Neural progenitor cell (in vitro differentiated cells): ENCODE data around the gene ZNF599. TPM values are rescaled to one million over a fixed set of nuclear protein-coding genes. Genes with fewer than 3 reads are reported as not detected.

ENCODE experiments used
- DNase-seq: peaks from one replicate; pipeline ENCODE4 v3.0.0-alpha.2; 2016; ENCODE audit warnings: low spot score
- H2AFZ ChIP-seq: fragments of 200-600 bp; sonication (generic); replicated peaks from 2 replicates; pipeline ENCODE4 v1.6.1; 2016; ENCODE audit warnings: antibody characterized with exemption
- H3F3A ChIP-seq: fragments of 200-600 bp; sonication (generic); 2 replicates; pipeline ENCODE4 v1.6.1; 2016; ENCODE audit warnings: antibody characterized with exemption, low read depth
- H3K27ac ChIP-seq: fragments of 200-600 bp; sonication (generic); 2 replicates; pipeline ENCODE4 v1.5.1; 2016; ENCODE audit warnings: mild to moderate bottlenecking
- H3K27me3 ChIP-seq: fragments of 200-600 bp; sonication (generic); 2 replicates; pipeline ENCODE4 v1.6.1; 2016; ENCODE audit warnings: mild to moderate bottlenecking, moderate library complexity
- H3K36me3 ChIP-seq: fragments of 200-600 bp; sonication (generic); 2 replicates; pipeline ENCODE4 v1.5.1; 2016
- H3K4me1 ChIP-seq: fragments of 200-600 bp; sonication (generic); 2 replicates; pipeline ENCODE4 v1.6.1; 2016; ENCODE audit warnings: mixed run types
- H3K4me2 ChIP-seq: fragments of 200-600 bp; sonication (generic); 2 replicates; pipeline ENCODE4 v1.6.1; 2016
- H3K4me3 ChIP-seq: fragments of 200-600 bp; sonication (generic); 2 replicates; pipeline ENCODE4 v1.5.1; 2016
- H3K79me2 ChIP-seq: fragments of 200-600 bp; sonication (generic); 2 replicates; pipeline ENCODE4 v1.6.1; 2016; ENCODE audit warnings: low read depth
- H3K9ac ChIP-seq: fragments of 200-600 bp; sonication (generic); 2 replicates; pipeline ENCODE4 v1.6.1; 2016
- H3K9me3 ChIP-seq: fragments of 200-600 bp; sonication (generic); 2 replicates; pipeline ENCODE4 v1.5.1; 2016; ENCODE audit warnings: low read depth
- H4K20me1 ChIP-seq: fragments of 200-600 bp; sonication (generic); 2 replicates; pipeline ENCODE4 v1.6.1; 2016; ENCODE audit warnings: low read depth
- H3K27ac Mint-ChIP-seq: 3 replicates; pipeline ENCODE4 v1.8.0; 2021; ENCODE audit warnings: mixed read lengths
- H3K27me3 Mint-ChIP-seq: 2 replicates; pipeline ENCODE4 v1.8.0; 2022; ENCODE audit warnings: low read depth, mild to moderate bottlenecking, inconsistent platforms, moderate library complexity, mixed read lengths; ENCODE audit not compliant: insufficient read depth
- H3K36me3 Mint-ChIP-seq: 3 replicates; pipeline ENCODE4 v1.8.0; 2021; ENCODE audit warnings: mixed read lengths
- H3K4me1 Mint-ChIP-seq: 3 replicates; pipeline ENCODE4 v1.8.0; 2021; ENCODE audit warnings: mixed read lengths
- H3K4me3 Mint-ChIP-seq: 3 replicates; pipeline ENCODE4 v1.8.0; 2021; ENCODE audit warnings: mild to moderate bottlenecking, moderate library complexity, mixed read lengths
- H3K9me3 Mint-ChIP-seq: 3 replicates; pipeline ENCODE4 v1.8.0; 2020; ENCODE audit warnings: mixed read lengths
- CTCF ChIP-seq: fragments of 200-600 bp; sonication (generic); IDR thresholded peaks from 2 replicates; pipeline ENCODE4 v1.5.1; 2017; ENCODE audit warnings: antibody characterized with exemption, mild to moderate bottlenecking
- EZH2 ChIP-seq: fragments of 200-600 bp; sonication (generic); IDR thresholded peaks from 2 replicates; pipeline ENCODE4 v1.6.1; 2017; ENCODE audit warnings: antibody characterized with exemption, mild to moderate bottlenecking, moderate library complexity
- EZH2phosphoT487 ChIP-seq: fragments of 200-600 bp; sonication (generic); IDR thresholded peaks from 2 replicates; pipeline ENCODE4 v1.6.1; 2017; ENCODE audit warnings: antibody characterized with exemption
- total RNA-seq: library from RNA; depleted of rRNA; stranded (reverse); fragments of >200 nt; gene quantifications from 2 replicates; pipeline ENCODE4 v1.2.3, GENCODE V29; 2015; ENCODE audit warnings: low replicate concordance

ZNF599 gene
- total RNA-seq, 1 donor from 2014 or later, result 12.7 TPM

GRCh38 chr19:34787059-34787824, 14.2 kb upstream of the ZNF599 start:
- TF ChIP-seq EZH2phosphoT487 (no peak), CTCF (no peak), EZH2 (no peak)
- no peak overlapping the region for H3K9ac ChIP-seq
- H3K27me3 Mint-ChIP-seq, result peaks cover 3% of the 10 kb centered on the region

GRCh38 chr19:34786236-34786635, 13.2 kb upstream of the ZNF599 start:
- no peaks in the 10 kb centered on the region for H3K4me1 Mint-ChIP-seq
- no peak for DNase-seq
- H3K36me3 Mint-ChIP-seq, result no peaks in the 10 kb centered on the region
- Histone ChIP-seq H2AFZ (no peak overlapping the region), H3K27ac (no peak overlapping the region), H3K4me1 (no peaks in the 10 kb centered on the region), H3F3A (no peaks in the 10 kb centered on the region), H3K9me3 (no peaks in the 10 kb centered on the region), H3K79me2 (no peaks in the 10 kb centered on the region), H4K20me1 (no peaks in the 10 kb centered on the region), H3K27me3 (no peaks in the 10 kb centered on the region), H3K36me3 (no peaks in the 10 kb centered on the region), H3K4me2 (no peak overlapping the region), H3K9ac (no peak overlapping the region), H3K4me3 (no peak overlapping the region)
- TF ChIP-seq EZH2phosphoT487 (no peak), EZH2 (no peak), CTCF (no peak)
- peaks cover 4% of the 10 kb centered on the region for H3K9me3 Mint-ChIP-seq
- peaks cover 3% of the 10 kb centered on the region for H3K27me3 Mint-ChIP-seq
- H3K27ac Mint-ChIP-seq, result no peak overlapping the region
- H3K4me3 Mint-ChIP-seq, result no peak overlapping the region

More at GRCh38 chr19:34787059-34787824, 14.2 kb upstream of the ZNF599 start:
- Histone ChIP-seq H4K20me1 (no peaks in the 10 kb centered on the region), H3K79me2 (no peaks in the 10 kb centered on the region), H3K4me2 (no peak overlapping the region), H3K9me3 (no peaks in the 10 kb centered on the region), H3K27ac (no peak overlapping the region), H3K4me3 (no peak overlapping the region), H3K36me3 (no peaks in the 10 kb centered on the region), H3F3A (no peaks in the 10 kb centered on the region), H3K4me1 (no peaks in the 10 kb centered on the region), H3K27me3 (no peaks in the 10 kb centered on the region), H2AFZ (no peak overlapping the region)
- no peak for DNase-seq
- Mint-ChIP-seq H3K4me1 (no peaks in the 10 kb centered on the region), H3K9me3 (peaks cover 6% of the 10 kb centered on the region), H3K36me3 (no peaks in the 10 kb centered on the region), H3K4me3 (no peak overlapping the region), H3K27ac (no peak overlapping the region)

GRCh38 chr19:34779652-34780051, 6.6 kb upstream of the ZNF599 start:
- no peak overlapping the region for H3K9ac ChIP-seq
- H3K27ac Mint-ChIP-seq, result no peak overlapping the region
- H3F3A ChIP-seq, result no peaks in the 10 kb centered on the region
- H3K9me3 ChIP-seq, result peaks cover 5% of the 10 kb centered on the region
- TF ChIP-seq EZH2, result no peak
- TF ChIP-seq EZH2phosphoT487, result no peak
- no peak for TF ChIP-seq CTCF
- no peak overlapping the region for H2AFZ ChIP-seq
- peaks cover 11% of the 10 kb centered on the region for H3K9me3 Mint-ChIP-seq
- no peaks in the 10 kb centered on the region for H4K20me1 ChIP-seq
- H3K27me3 ChIP-seq, result peaks cover 11% of the 10 kb centered on the region
- H3K4me3 Mint-ChIP-seq, result no peak overlapping the region
- no peaks in the 10 kb centered on the region for H3K79me2 ChIP-seq
- H3K4me1 Mint-ChIP-seq, result no peaks in the 10 kb centered on the region
- no peaks in the 10 kb centered on the region for H3K36me3 Mint-ChIP-seq
- DNase-seq, result no peak
- no peaks in the 10 kb centered on the region for H3K36me3 ChIP-seq
- no peaks in the 10 kb centered on the region for H3K4me1 ChIP-seq
- H3K27me3 Mint-ChIP-seq, result peaks cover 9% of the 10 kb centered on the region
- no peak overlapping the region for H3K4me3 ChIP-seq
- H3K4me2 ChIP-seq, result no peak overlapping the region
- no peak overlapping the region for H3K27ac ChIP-seq
